Keratinocyte (primary cell): ENCODE results near the gene OLFML2B.

Experiments
- EZH2 ChIP-seq: IDR thresholded peaks from one replicate; pipeline ENCODE4 v1.6.1; 2012; ENCODE audit warnings: inconsistent platforms, mild to moderate bottlenecking, low read length, moderate library complexity
- TF ChIP-seq, protein P1 (sequence below), 3 experiments: IDR thresholded peaks in 1 of 3; conservative IDR thresholded peaks in 1 of 3; optimal IDR thresholded peaks in 1 of 3; 2 replicates in 2 of 3; 3 replicates in 1 of 3; pipeline versions ENCODE3 to v1.5.1; 2011; ENCODE audit warnings: low read length in 3 of 3, mild to moderate bottlenecking in 3 of 3, moderate library complexity in 2 of 3, control low read depth in 1 of 3, inconsistent platforms in 1 of 3; ENCODE audit not compliant: insufficient read depth in 2 of 3; ENCODE audit errors: extremely low read depth in 1 of 3

DNA sequence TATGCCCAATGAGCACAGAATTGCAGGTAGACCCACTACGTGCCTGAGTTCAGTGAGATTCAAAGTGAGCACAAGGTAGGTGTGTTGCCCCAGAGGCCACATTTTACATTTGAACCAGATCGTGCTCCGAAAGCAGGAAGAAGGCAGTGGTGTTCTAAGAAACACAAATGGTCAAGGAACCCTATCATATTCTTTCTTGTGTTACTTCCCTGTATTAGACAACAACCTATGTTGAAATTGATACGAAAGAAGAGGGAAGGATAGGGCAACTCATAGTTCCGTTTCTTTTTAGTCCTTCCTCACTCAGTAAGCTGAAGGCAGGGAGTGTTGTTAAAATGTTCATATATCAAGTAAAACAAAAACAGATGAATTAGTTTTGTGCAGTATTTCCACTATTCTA lies 33.9 kb downstream of the OLFML2B start:
- TF ChIP-seq, protein P1, sequence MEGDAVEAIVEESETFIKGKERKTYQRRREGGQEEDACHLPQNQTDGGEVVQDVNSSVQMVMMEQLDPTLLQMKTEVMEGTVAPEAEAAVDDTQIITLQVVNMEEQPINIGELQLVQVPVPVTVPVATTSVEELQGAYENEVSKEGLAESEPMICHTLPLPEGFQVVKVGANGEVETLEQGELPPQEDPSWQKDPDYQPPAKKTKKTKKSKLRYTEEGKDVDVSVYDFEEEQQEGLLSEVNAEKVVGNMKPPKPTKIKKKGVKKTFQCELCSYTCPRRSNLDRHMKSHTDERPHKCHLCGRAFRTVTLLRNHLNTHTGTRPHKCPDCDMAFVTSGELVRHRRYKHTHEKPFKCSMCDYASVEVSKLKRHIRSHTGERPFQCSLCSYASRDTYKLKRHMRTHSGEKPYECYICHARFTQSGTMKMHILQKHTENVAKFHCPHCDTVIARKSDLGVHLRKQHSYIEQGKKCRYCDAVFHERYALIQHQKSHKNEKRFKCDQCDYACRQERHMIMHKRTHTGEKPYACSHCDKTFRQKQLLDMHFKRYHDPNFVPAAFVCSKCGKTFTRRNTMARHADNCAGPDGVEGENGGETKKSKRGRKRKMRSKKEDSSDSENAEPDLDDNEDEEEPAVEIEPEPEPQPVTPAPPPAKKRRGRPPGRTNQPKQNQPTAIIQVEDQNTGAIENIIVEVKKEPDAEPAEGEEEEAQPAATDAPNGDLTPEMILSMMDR (optimal IDR thresholded peaks at IDR 0.05 in 1 of 3, IDR thresholded peaks at IDR 0.05 in 1 of 3, conservative IDR thresholded peaks at IDR 0.05 in 1 of 3; ENCODE audit: extremely low read depth in 1 of 3, insufficient read depth in 2 of 3, low read length in 3 of 3) = no peak
- TF ChIP-seq EZH2 = no peak
